ENCODE data around the gene PHF12. TPM values are rescaled to one million over a fixed set of nuclear protein-coding genes. Genes with fewer than 3 reads are reported as not detected.

Gene PHF12
- polyA plus RNA-seq, 1 experiment: 16.5 TPM

DNA sequence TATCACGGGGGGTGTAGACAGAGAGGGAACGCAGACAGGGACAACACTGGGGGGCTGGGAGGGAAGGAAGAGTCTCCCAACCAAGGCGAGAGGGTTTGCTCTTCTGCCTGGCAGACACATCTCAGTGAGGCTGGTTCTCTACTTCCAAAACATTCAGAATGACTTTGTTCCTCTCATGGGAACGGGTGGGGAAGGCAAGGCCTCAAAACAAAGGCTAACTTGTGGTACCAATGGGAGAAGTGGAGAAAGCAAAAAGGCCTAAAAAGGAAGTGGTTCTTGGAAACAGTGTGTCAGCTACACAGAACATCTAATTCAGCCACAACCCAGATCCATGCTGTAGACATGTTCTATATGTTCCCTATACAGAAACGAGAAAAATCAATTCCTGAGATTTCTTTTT lies 61.3 kb downstream of the PHF12 start:
- DNase-seq (ENCODE audit: low read depth): no peak
- TF ChIP-seq, protein P1, sequence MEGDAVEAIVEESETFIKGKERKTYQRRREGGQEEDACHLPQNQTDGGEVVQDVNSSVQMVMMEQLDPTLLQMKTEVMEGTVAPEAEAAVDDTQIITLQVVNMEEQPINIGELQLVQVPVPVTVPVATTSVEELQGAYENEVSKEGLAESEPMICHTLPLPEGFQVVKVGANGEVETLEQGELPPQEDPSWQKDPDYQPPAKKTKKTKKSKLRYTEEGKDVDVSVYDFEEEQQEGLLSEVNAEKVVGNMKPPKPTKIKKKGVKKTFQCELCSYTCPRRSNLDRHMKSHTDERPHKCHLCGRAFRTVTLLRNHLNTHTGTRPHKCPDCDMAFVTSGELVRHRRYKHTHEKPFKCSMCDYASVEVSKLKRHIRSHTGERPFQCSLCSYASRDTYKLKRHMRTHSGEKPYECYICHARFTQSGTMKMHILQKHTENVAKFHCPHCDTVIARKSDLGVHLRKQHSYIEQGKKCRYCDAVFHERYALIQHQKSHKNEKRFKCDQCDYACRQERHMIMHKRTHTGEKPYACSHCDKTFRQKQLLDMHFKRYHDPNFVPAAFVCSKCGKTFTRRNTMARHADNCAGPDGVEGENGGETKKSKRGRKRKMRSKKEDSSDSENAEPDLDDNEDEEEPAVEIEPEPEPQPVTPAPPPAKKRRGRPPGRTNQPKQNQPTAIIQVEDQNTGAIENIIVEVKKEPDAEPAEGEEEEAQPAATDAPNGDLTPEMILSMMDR (IDR thresholded peaks at IDR 0.05; ENCODE audit: insufficient read depth, low read depth, low read length): no peak
- Histone ChIP-seq H3K4me3 (ENCODE audit: low read depth, low read length) (no peak overlapping the region), H3K36me3 (ENCODE audit: control insufficient read depth, insufficient read depth, low read length) (peaks cover 21% of the 10 kb centered on the region), H3K27me3 (ENCODE audit: control insufficient read depth, insufficient read depth, low read length) (no peaks in the 10 kb centered on the region)
- ChIA-PET POLR2A (no interaction called here), CTCF (interaction anchor here (0.6 to 1.7 kb wide), 4 partner anchors 11 to 164 kb away, joined by 3 to 4 read pairs (median 4); partner anchors contain the start of gene TLCD1)

GRCh38 chr17:28888832-28889231 lies 62.5 kb downstream of the PHF12 start:
- DNase-seq (ENCODE audit: low read depth): no peak
- H3K36me3 ChIP-seq (ENCODE audit: control insufficient read depth, insufficient read depth, low read length): peaks cover 29% of the 10 kb centered on the region
- TF ChIP-seq, protein P1 (IDR thresholded peaks at IDR 0.05; ENCODE audit: insufficient read depth, low read depth, low read length): no peak
- ChIA-PET POLR2A (no interaction called here), CTCF (no interaction called here)
- H3K27me3 ChIP-seq (ENCODE audit: control insufficient read depth, insufficient read depth, low read length): no peaks in the 10 kb centered on the region
- no peak overlapping the region for H3K4me3 ChIP-seq (ENCODE audit: low read depth, low read length)

- Histone ChIP-seq H3K36me3 (ENCODE audit: control insufficient read depth, insufficient read depth, low read length) (peaks cover 34% of the 10 kb centered on the region), H3K27me3 (ENCODE audit: control insufficient read depth, insufficient read depth, low read length) (no peaks in the 10 kb centered on the region), H3K4me3 (ENCODE audit: low read depth, low read length) (no peak overlapping the region)
- TF ChIP-seq, protein P1 (IDR thresholded peaks at IDR 0.05; ENCODE audit: insufficient read depth, low read depth, low read length): no peak
- ChIA-PET CTCF (no interaction called here), POLR2A (interaction anchor here (0.6 kb wide), 1 partner anchor 75 kb away, joined by 13 read pairs; no protein-coding TSS in a partner anchor)
- no peak for DNase-seq (ENCODE audit: low read depth)
Observed at GRCh38 chr17:28887871-28888471, 63.3 kb downstream of the PHF12 start.

GRCh38 chr17:28885951-28886350 lies 65.4 kb downstream of the PHF12 start:
- CTCF ChIA-PET: interaction anchor here (1.1 to 1.3 kb wide), 2 partner anchors 16 to 159 kb away, joined by 3 read pairs; no protein-coding TSS in a partner anchor

GRCh38 chr17:28885363-28885762 lies 66.0 kb downstream of the PHF12 start:
- Histone ChIP-seq H3K36me3 (ENCODE audit: control insufficient read depth, insufficient read depth, low read length) (peaks cover 47% of the 10 kb centered on the region), H3K27me3 (ENCODE audit: control insufficient read depth, insufficient read depth, low read length) (no peaks in the 10 kb centered on the region), H3K4me3 (ENCODE audit: low read depth, low read length) (no peak overlapping the region)
- ChIA-PET POLR2A (no interaction called here), CTCF (interaction anchor here (1.1 kb wide), 1 partner anchor 17 kb away, joined by 3 read pairs; no protein-coding TSS in a partner anchor)
- DNase-seq (ENCODE audit: low read depth): no peak
- TF ChIP-seq, protein P1 (IDR thresholded peaks at IDR 0.05; ENCODE audit: insufficient read depth, low read depth, low read length): no peak

More at GRCh38 chr17:28885951-28886350, 65.4 kb downstream of the PHF12 start:
- no peak overlapping the region for H3K4me3 ChIP-seq (ENCODE audit: low read depth, low read length)
- peaks cover 42% of the 10 kb centered on the region for H3K36me3 ChIP-seq (ENCODE audit: control insufficient read depth, insufficient read depth, low read length)
- DNase-seq (ENCODE audit: low read depth): no peak
- TF ChIP-seq, protein P1 (IDR thresholded peaks at IDR 0.05; ENCODE audit: insufficient read depth, low read depth, low read length): no peak
- H3K27me3 ChIP-seq (ENCODE audit: control insufficient read depth, insufficient read depth, low read length): no peaks in the 10 kb centered on the region
- POLR2A ChIA-PET: no interaction called here

All from BJ (cell line).